HepG2 (cell line): ENCODE results near the gene ULK3. TPM values are rescaled to one million over a fixed set of nuclear protein-coding genes. Genes with fewer than 3 reads are reported as not detected.
A peak's percentile ranks its signal among the peaks of the same experiment; 100 is the strongest.

Experiments used
- ATAC-seq: fragments of 200-7000 bp; cut with Tn5 transposase; 3 replicates; pipeline ENCODE4 v1.9.1; 2020; ENCODE audit warnings: mild to moderate bottlenecking, moderate library complexity
- BruUV-seq: library from RNA; stranded (reverse); fragments of 400-500 nt; replicated peaks from 2 replicates; lab custom pipeline; 2021; lab: Mats Ljungman, UMichigan
- CTCF ChIA-PET: fragments of 300-600 bp; formaldehyde crosslinking; extraction: SDS; loops from one replicate; lab custom pipeline; 2021; ENCODE audit warnings: low total read pairs, inconsistent platforms, low intra/inter-chr PET ratio; lab: Yijun Ruan, JAX
- POLR2A ChIA-PET: fragments of 350-600 bp; sonication (Branson Sonifier 250); formaldehyde crosslinking; loops from one replicate; lab custom pipeline; 2020; ENCODE audit warnings: antibody characterized with exemption, inconsistent platforms; lab: Yijun Ruan, JAX
- DNase-seq: peaks from one replicate; pipeline ENCODE4 v3.0.0-alpha.2; 2015; ENCODE audit warnings: low spot score
- FAIRE-seq: peaks from 3 replicates; lab custom pipeline; 2011; peaks lifted over from hg19 to GRCh38; lab: Jason Lieb, UNC
- H2AFZ ChIP-seq: one replicate; pipeline ENCODE4 v1.6.1; 2011; ENCODE audit warnings: low read length, inconsistent platforms
- H3K27ac ChIP-seq: fragments of 300-600 bp; 3 replicates; pipeline ENCODE4 v1.8.0; 2011; ENCODE audit warnings: mixed run types, mild to moderate bottlenecking, mixed read lengths, low read length, inconsistent platforms; ENCODE audit not compliant: insufficient read depth; ENCODE audit errors: extremely low read length
- H3K27me3 ChIP-seq, 2 experiments: fragments of 200-600 bp in 1 of 2; 2 replicates in 1 of 2; 3 replicates in 1 of 2; pipeline versions ENCODE4 v1.6.0 to v1.8.0; 2011; ENCODE audit warnings: low read length in 2 of 2, mild to moderate bottlenecking in 2 of 2, moderate library complexity in 2 of 2, inconsistent platforms in 1 of 2; ENCODE audit not compliant: insufficient read depth in 2 of 2, control insufficient read depth in 1 of 2
- H3K36me3 ChIP-seq, 2 experiments: fragments of 200-600 bp in 1 of 2; replicated peaks in 1 of 2; 2 replicates in 1 of 2; 3 replicates in 1 of 2; pipeline versions ENCODE4 v1.5.1 to v1.8.0; 2011; ENCODE audit warnings: low read length in 2 of 2, inconsistent platforms in 1 of 2; ENCODE audit not compliant: insufficient read depth in 2 of 2, control insufficient read depth in 1 of 2
- H3K4me1 ChIP-seq: 2 replicates; pipeline ENCODE4 v1.5.1; 2012; ENCODE audit warnings: low read length, inconsistent platforms; ENCODE audit not compliant: insufficient read depth
- H3K4me2 ChIP-seq: 2 replicates; pipeline ENCODE4 v1.6.0; 2011; ENCODE audit warnings: low read depth, low read length, inconsistent platforms
- H3K4me3 ChIP-seq, 3 experiments: fragments of 200-600 bp in 1 of 3; sonication (generic), shearing (Covaris generic) in 1 of 3; replicated peaks in 1 of 3; 2 replicates each; pipeline ENCODE4 v1.5.1; 2011 to 2016; ENCODE audit warnings: low read length in 3 of 3, inconsistent platforms in 2 of 3, low read depth in 2 of 3, mild to moderate bottlenecking in 2 of 3, control low read depth in 1 of 3, mixed read lengths in 1 of 3; ENCODE audit not compliant: insufficient read depth in 1 of 3
- H3K79me2 ChIP-seq: one replicate; pipeline ENCODE4 v1.6.1; 2011; ENCODE audit warnings: low read length, inconsistent platforms; ENCODE audit not compliant: insufficient read depth
- H3K9ac ChIP-seq: 2 replicates; pipeline ENCODE4 v1.6.0; 2011; ENCODE audit warnings: mild to moderate bottlenecking, low read depth, low read length, inconsistent platforms; ENCODE audit not compliant: insufficient read depth
- H3K9me3 ChIP-seq: 2 replicates; pipeline ENCODE4 v1.5.1; 2012; ENCODE audit warnings: mild to moderate bottlenecking, low read length
- H4K20me1 ChIP-seq: 2 replicates; pipeline ENCODE4 v1.6.0; 2011; ENCODE audit warnings: inconsistent platforms, mild to moderate bottlenecking, low read length, moderate library complexity; ENCODE audit not compliant: insufficient read depth
- ATF7-NPFF ChIP-seq: sonication (generic); formaldehyde crosslinking; IDR thresholded peaks from 2 replicates; pipeline ENCODE4 v1.8.1; 2023; ENCODE audit warnings: mild to moderate bottlenecking, low read depth, missing genetic modification reagents, moderate library complexity
- DNMT1 ChIP-seq: sonication (generic); formaldehyde crosslinking; IDR thresholded peaks from 2 replicates; pipeline ENCODE4 v1.5.1; 2020; ENCODE audit warnings: mild to moderate bottlenecking, missing genetic modification reagents
- MEF2D ChIP-seq: sonication (generic); formaldehyde crosslinking; IDR thresholded peaks from 2 replicates; pipeline ENCODE4 v1.5.1; 2020; ENCODE audit warnings: mild to moderate bottlenecking, missing genetic modification reagents
- NCOR1 ChIP-seq: fragments of 200-600 bp; sonication (generic); IDR thresholded peaks from 2 replicates; pipeline ENCODE4 v1.7.0; 2017; ENCODE audit warnings: antibody characterized with exemption, low read length, borderline replicate concordance
- NFIB ChIP-seq: sonication (generic); formaldehyde crosslinking; IDR thresholded peaks from 2 replicates; pipeline ENCODE4 v1.9.0; 2021; ENCODE audit warnings: missing genetic modification reagents, mild to moderate bottlenecking, borderline replicate concordance
- RFXANK ChIP-seq: IDR thresholded peaks from 2 replicates; pipeline ENCODE4 v1.6.1; 2016
- SAFB2 ChIP-seq: sonication (generic); formaldehyde crosslinking; IDR thresholded peaks from 2 replicates; pipeline ENCODE4 v1.5.1; 2020; ENCODE audit warnings: missing genetic modification reagents, low read depth, mild to moderate bottlenecking, borderline replicate concordance
- SMAD9 ChIP-seq: sonication (generic); formaldehyde crosslinking; IDR thresholded peaks from 2 replicates; pipeline ENCODE4 v1.5.1; 2020; ENCODE audit warnings: mild to moderate bottlenecking, missing genetic modification reagents
- STAT5B ChIP-seq: sonication (generic); formaldehyde crosslinking; IDR thresholded peaks from 2 replicates; pipeline ENCODE4 v1.4.0; 2020; ENCODE audit warnings: missing genetic modification reagents
- TSC22D2 ChIP-seq: sonication (generic); formaldehyde crosslinking; IDR thresholded peaks from 2 replicates; pipeline ENCODE4 v1.5.1; 2020; ENCODE audit warnings: missing genetic modification reagents, mild to moderate bottlenecking, borderline replicate concordance
- ZFP36L1 ChIP-seq: sonication (generic); formaldehyde crosslinking; IDR thresholded peaks from 2 replicates; pipeline ENCODE4 v1.8.0; 2022; ENCODE audit warnings: mild to moderate bottlenecking, missing genetic modification reagents, moderate library complexity
- ZMYM2 ChIP-seq: sonication (generic); formaldehyde crosslinking; IDR thresholded peaks from 2 replicates; pipeline ENCODE4 v1.8.0; 2022; ENCODE audit warnings: mild to moderate bottlenecking, missing genetic modification reagents
- ZNF225 ChIP-seq: sonication (generic); formaldehyde crosslinking; IDR thresholded peaks from 2 replicates; pipeline ENCODE4 v1.4.0; 2020; ENCODE audit warnings: mild to moderate bottlenecking, missing genetic modification reagents
- ZNF253 ChIP-seq: sonication (generic); formaldehyde crosslinking; IDR thresholded peaks from 2 replicates; pipeline ENCODE4 v1.8.0; 2022; ENCODE audit warnings: mild to moderate bottlenecking, missing genetic modification reagents, borderline replicate concordance
- ZNF639 ChIP-seq: conservative IDR thresholded peaks from 2 replicates; pipeline ENCODE4 v1.6.1; 2018; ENCODE audit warnings: missing genetic modification reagents
- ZSCAN22 ChIP-seq: sonication (generic); formaldehyde crosslinking; IDR thresholded peaks from 2 replicates; pipeline ENCODE4 v1.4.0; 2020; ENCODE audit warnings: mild to moderate bottlenecking, missing genetic modification reagents
- WGBS: methylation state at CpG from one replicate; pipeline ENCODE4 v1.1.6; 2017; ENCODE audit warnings: low lambda C conversion rate; 5-methylcytosine and 5-hydroxymethylcytosine counted together
- in situ Hi-C: cut with HindIII; loops from 2 replicates; pipeline ENCODE4 v1.10.0; 2017; ENCODE audit warnings: low pct_unique_long_range_greater_than_20kb; ENCODE audit not compliant: extremely low pct_ligation_motif_present
- intact Hi-C: fragments of 100-400 bp; cut with micrococcal nuclease; formaldehyde crosslinking; loops from one replicate; pipeline ENCODE4 v1.10.0; 2022; ENCODE audit not compliant: unreplicated experiment
- polyA plus RNA-seq, 8 experiments: library from polyadenylated mRNA; depleted of rRNA in 3 of 8; stranded (reverse) in 7 of 8; unstranded in 1 of 8; fragments of >200 nt; fragmentation: Illumina TruSeq in 4 of 8; extraction: Trizol in 4 of 8; gene quantifications; 2 replicates each; pipeline versions ENCODE4 v1.2.1 to v1.2.3, GENCODE V29; 2011 to 2016; ENCODE audit warnings: low read depth in 4 of 8, missing spikeins in 1 of 8, mixed read lengths in 1 of 8; ENCODE audit not compliant: insufficient read depth in 1 of 8
- total RNA-seq, 5 experiments: library from RNA; depleted of rRNA; stranded (reverse); fragments of >200 nt; fragmentation: Illumina TruSeq; extraction: Trizol; gene quantifications; 2 replicates each; pipeline ENCODE4 v1.2.3, GENCODE V29; 2016; ENCODE audit warnings: low read depth in 1 of 5
- TF ChIP-seq, protein P1 (sequence below): sonication (generic); formaldehyde crosslinking; IDR thresholded peaks from 2 replicates; pipeline ENCODE4 v1.8.1; 2022; ENCODE audit warnings: mild to moderate bottlenecking, missing genetic modification reagents
- TF ChIP-seq, protein P2 (sequence below): sonication (generic); formaldehyde crosslinking; IDR thresholded peaks from 2 replicates; pipeline ENCODE4 v1.9.0; 2022; ENCODE audit warnings: low read depth, missing genetic modification reagents

The ULK3 gene
- total and polyA plus RNA-seq, 2 of the 13 experiments (the other 11 are each of a cell fraction or from before 2014, with no cell fraction given) = 15.2 to 23.7 TPM

- Histone ChIP-seq H3K36me3 (peaks cover 10 to 28% of the 10 kb centered on the region in 2 experiments; a peak in 4 of 5 replicates), H4K20me1 (no peaks in the 10 kb centered on the region), H3K4me1 (peaks cover 22% of the 10 kb centered on the region), H3K27me3 (no peaks in the 10 kb centered on the region), H3K79me2 (no peaks in the 10 kb centered on the region), H3K9me3 (no peaks in the 10 kb centered on the region), H2AFZ (no peak overlapping the region), H3K27ac (peak overlapping the region; percentile 57), H3K4me2 (no peak overlapping the region), H3K9ac (no peak overlapping the region; the same call in 1 of the 2 replicates), H3K4me3 (no peak overlapping the region)
- in situ Hi-C loops = no loop called here
- WGBS = 93% methylated on average over 6 of the region's 12 CpGs
- FAIRE-seq (no peak), ATAC-seq (no peak), DNase-seq (no peak)
- ChIA-PET CTCF (interaction anchor here (1.8 kb wide), 1 partner anchor 73 kb away, joined by 6 read pairs; no protein-coding TSS in a partner anchor), POLR2A (interaction anchor here (0.9 to 1.3 kb wide), 3 partner anchors 30 to 50 kb away, joined by 3 read pairs; partner anchors contain the start of genes MPI and SCAMP2)
- TF ChIP-seq STAT5B (CRISPR knock-in tag) (no peak), DNMT1 (CRISPR knock-in tag) (no peak), TSC22D2 (no peak), SMAD9 (CRISPR knock-in tag) (no peak), ATF7-NPFF (CRISPR knock-in tag) (no peak), ZNF225 (CRISPR knock-in tag) (no peak), MEF2D (CRISPR knock-in tag) (no peak), ZFP36L1 (no peak), ZNF253 (CRISPR knock-in tag) (no peak), NCOR1 (no peak), NFIB (CRISPR knock-in tag) (no peak), SAFB2 (CRISPR knock-in tag) (no peak), ZSCAN22 (CRISPR knock-in tag) (no peak), ZMYM2 (CRISPR knock-in tag) (no peak), RFXANK (CRISPR knock-in tag) (no peak), ZNF639 (CRISPR knock-in tag) (no peak)
- TF ChIP-seq, protein P1, sequence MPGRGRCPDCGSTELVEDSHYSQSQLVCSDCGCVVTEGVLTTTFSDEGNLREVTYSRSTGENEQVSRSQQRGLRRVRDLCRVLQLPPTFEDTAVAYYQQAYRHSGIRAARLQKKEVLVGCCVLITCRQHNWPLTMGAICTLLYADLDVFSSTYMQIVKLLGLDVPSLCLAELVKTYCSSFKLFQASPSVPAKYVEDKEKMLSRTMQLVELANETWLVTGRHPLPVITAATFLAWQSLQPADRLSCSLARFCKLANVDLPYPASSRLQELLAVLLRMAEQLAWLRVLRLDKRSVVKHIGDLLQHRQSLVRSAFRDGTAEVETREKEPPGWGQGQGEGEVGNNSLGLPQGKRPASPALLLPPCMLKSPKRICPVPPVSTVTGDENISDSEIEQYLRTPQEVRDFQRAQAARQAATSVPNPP (CRISPR knock-in tag) = no peak
- TF ChIP-seq, protein P2, sequence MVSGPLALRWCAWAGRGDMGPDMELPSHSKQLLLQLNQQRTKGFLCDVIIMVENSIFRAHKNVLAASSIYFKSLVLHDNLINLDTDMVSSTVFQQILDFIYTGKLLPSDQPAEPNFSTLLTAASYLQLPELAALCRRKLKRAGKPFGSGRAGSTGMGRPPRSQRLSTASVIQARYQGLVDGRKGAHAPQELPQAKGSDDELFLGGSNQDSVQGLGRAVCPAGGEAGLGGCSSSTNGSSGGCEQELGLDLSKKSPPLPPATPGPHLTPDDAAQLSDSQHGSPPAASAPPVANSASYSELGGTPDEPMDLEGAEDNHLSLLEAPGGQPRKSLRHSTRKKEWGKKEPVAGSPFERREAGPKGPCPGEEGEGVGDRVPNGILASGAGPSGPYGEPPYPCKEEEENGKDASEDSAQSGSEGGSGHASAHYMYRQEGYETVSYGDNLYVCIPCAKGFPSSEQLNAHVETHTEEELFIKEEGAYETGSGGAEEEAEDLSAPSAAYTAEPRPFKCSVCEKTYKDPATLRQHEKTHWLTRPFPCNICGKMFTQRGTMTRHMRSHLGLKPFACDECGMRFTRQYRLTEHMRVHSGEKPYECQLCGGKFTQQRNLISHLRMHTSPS (CRISPR knock-in tag) = no peak
- intact Hi-C loops = loop anchor here (2.0 kb wide), 1 partner anchor 13 kb away; no protein-coding TSS in a partner anchor
- no TSS peak for BruUV-seq
Observed at GRCh38 chr15:74843891-74844299, 939 bp upstream of the ULK3 start.
